Astrocyte (in vitro differentiated cells and primary cell): ENCODE data around the gene LTK. TPM values are rescaled to one million over a fixed set of nuclear protein-coding genes. Genes with fewer than 3 reads are reported as not detected.
A peak's percentile ranks its signal among the peaks of the same experiment; 100 is the strongest.

Experiments used
- DNase-seq: peaks from one replicate; pipeline ENCODE4 v3.0.0-alpha.2; 2010; ENCODE audit warnings: low read depth
- FAIRE-seq: peaks from 2 replicates; lab custom pipeline; 2011; peaks lifted over from hg19 to GRCh38; lab: Jason Lieb, UNC
- H2AFZ ChIP-seq: 2 replicates; pipeline ENCODE4 v1.6.0; 2012; ENCODE audit warnings: low read depth, low read length, inconsistent platforms
- H3K27ac ChIP-seq: 2 replicates; pipeline ENCODE4 v1.5.1; 2011; ENCODE audit warnings: low read depth, low read length, inconsistent platforms
- H3K27me3 ChIP-seq: 2 replicates; pipeline ENCODE4 v1.6.0; 2011; ENCODE audit warnings: low read length, inconsistent platforms; ENCODE audit not compliant: insufficient read depth
- H3K36me3 ChIP-seq: 2 replicates; pipeline ENCODE4 v1.5.1; 2011; ENCODE audit warnings: low read length, inconsistent platforms; ENCODE audit not compliant: insufficient read depth
- H3K4me1 ChIP-seq: 2 replicates; pipeline ENCODE4 v1.5.1; 2011; ENCODE audit warnings: low read length, inconsistent platforms; ENCODE audit not compliant: insufficient read depth
- H3K4me2 ChIP-seq: 2 replicates; pipeline ENCODE4 v1.6.0; 2012; ENCODE audit warnings: low read length, inconsistent platforms
- H3K4me3 ChIP-seq: 2 replicates; pipeline ENCODE4 v1.5.1; 2011; ENCODE audit warnings: low read depth, mild to moderate bottlenecking, low read length, inconsistent platforms; ENCODE audit not compliant: insufficient read depth
- H3K79me2 ChIP-seq: 2 replicates; pipeline ENCODE4 v1.6.0; 2012; ENCODE audit warnings: mild to moderate bottlenecking, low read length, inconsistent platforms; ENCODE audit not compliant: insufficient read depth
- H3K9ac ChIP-seq: 2 replicates; pipeline ENCODE4 v1.6.0; 2012; ENCODE audit warnings: mild to moderate bottlenecking, low read length, inconsistent platforms
- H3K9me3 ChIP-seq: 2 replicates; pipeline ENCODE4 v1.5.1; 2012; ENCODE audit warnings: low read depth, mild to moderate bottlenecking, low read length, inconsistent platforms; ENCODE audit not compliant: insufficient read depth
- H4K20me1 ChIP-seq: 2 replicates; pipeline ENCODE4 v1.6.0; 2012; ENCODE audit warnings: low read length, inconsistent platforms; ENCODE audit not compliant: insufficient read depth
- H3K27ac Mint-ChIP-seq: one replicate; pipeline ENCODE4 v1.8.0; 2021; ENCODE audit warnings: mild to moderate bottlenecking, mixed read lengths; ENCODE audit not compliant: unreplicated experiment
- H3K27me3 Mint-ChIP-seq: one replicate; pipeline ENCODE4 v1.8.0; 2021; ENCODE audit warnings: low read depth, mixed read lengths; ENCODE audit not compliant: unreplicated experiment
- H3K36me3 Mint-ChIP-seq: one replicate; pipeline ENCODE4 v1.8.0; 2021; ENCODE audit warnings: low read depth, mixed read lengths; ENCODE audit not compliant: unreplicated experiment
- H3K4me1 Mint-ChIP-seq: one replicate; pipeline ENCODE4 v1.8.0; 2021; ENCODE audit warnings: low read depth, mixed read lengths; ENCODE audit not compliant: unreplicated experiment
- H3K4me3 Mint-ChIP-seq: one replicate; pipeline ENCODE4 v1.8.0; 2021; ENCODE audit warnings: mild to moderate bottlenecking, moderate library complexity, mixed read lengths; ENCODE audit not compliant: unreplicated experiment
- H3K9me3 Mint-ChIP-seq: one replicate; pipeline ENCODE4 v1.8.0; 2021; ENCODE audit warnings: mild to moderate bottlenecking, mixed read lengths; ENCODE audit not compliant: unreplicated experiment
- EZH2 ChIP-seq: IDR thresholded peaks from 2 replicates; pipeline ENCODE4 v1.6.1; 2012; ENCODE audit warnings: mild to moderate bottlenecking, low read length, inconsistent platforms; ENCODE audit not compliant: insufficient read depth
- total RNA-seq: library from RNA; stranded (reverse); gene quantifications from 2 replicates; pipeline ENCODE4 v1.2.1, GENCODE V29; 2021
- TF ChIP-seq, protein P1 (sequence below): IDR thresholded peaks from 2 replicates; pipeline ENCODE4 v1.5.1; 2011; ENCODE audit warnings: low read depth, mild to moderate bottlenecking, inconsistent platforms, low read length, moderate library complexity; ENCODE audit not compliant: insufficient read depth

LTK gene
- total RNA-seq, 1 donor from 2014 or later = 0.14 TPM

GRCh38 chr15:41562244-41562643, 48.6 kb upstream of the LTK start:
- peaks cover 7% of the 10 kb centered on the region for H3K79me2 ChIP-seq
- no peak overlapping the region for H3K4me3 ChIP-seq
- H3K4me3 Mint-ChIP-seq = no peak overlapping the region
- peak overlapping the region; percentile 17 for H3K4me2 ChIP-seq
- no peaks in the 10 kb centered on the region for H3K36me3 ChIP-seq
- H3K9me3 ChIP-seq = no peaks in the 10 kb centered on the region
- peaks cover 14% of the 10 kb centered on the region for H4K20me1 ChIP-seq
- H2AFZ ChIP-seq = no peak overlapping the region
- TF ChIP-seq, protein P1, sequence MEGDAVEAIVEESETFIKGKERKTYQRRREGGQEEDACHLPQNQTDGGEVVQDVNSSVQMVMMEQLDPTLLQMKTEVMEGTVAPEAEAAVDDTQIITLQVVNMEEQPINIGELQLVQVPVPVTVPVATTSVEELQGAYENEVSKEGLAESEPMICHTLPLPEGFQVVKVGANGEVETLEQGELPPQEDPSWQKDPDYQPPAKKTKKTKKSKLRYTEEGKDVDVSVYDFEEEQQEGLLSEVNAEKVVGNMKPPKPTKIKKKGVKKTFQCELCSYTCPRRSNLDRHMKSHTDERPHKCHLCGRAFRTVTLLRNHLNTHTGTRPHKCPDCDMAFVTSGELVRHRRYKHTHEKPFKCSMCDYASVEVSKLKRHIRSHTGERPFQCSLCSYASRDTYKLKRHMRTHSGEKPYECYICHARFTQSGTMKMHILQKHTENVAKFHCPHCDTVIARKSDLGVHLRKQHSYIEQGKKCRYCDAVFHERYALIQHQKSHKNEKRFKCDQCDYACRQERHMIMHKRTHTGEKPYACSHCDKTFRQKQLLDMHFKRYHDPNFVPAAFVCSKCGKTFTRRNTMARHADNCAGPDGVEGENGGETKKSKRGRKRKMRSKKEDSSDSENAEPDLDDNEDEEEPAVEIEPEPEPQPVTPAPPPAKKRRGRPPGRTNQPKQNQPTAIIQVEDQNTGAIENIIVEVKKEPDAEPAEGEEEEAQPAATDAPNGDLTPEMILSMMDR = no peak
- TF ChIP-seq EZH2 = no peak
- H3K27me3 ChIP-seq = no peaks in the 10 kb centered on the region
- H3K9ac ChIP-seq = no peak overlapping the region
- FAIRE-seq (no peak), DNase-seq (no peak)
- peak overlapping the region; percentile 66 for H3K27ac Mint-ChIP-seq
- H3K27ac ChIP-seq = no peak overlapping the region
- peaks cover 52% of the 10 kb centered on the region for H3K4me1 Mint-ChIP-seq
- no peaks in the 10 kb centered on the region for H3K36me3 Mint-ChIP-seq
- H3K4me1 ChIP-seq = peaks cover 35% of the 10 kb centered on the region
- H3K27me3 Mint-ChIP-seq = no peaks in the 10 kb centered on the region
- H3K9me3 Mint-ChIP-seq = no peaks in the 10 kb centered on the region

DNA sequence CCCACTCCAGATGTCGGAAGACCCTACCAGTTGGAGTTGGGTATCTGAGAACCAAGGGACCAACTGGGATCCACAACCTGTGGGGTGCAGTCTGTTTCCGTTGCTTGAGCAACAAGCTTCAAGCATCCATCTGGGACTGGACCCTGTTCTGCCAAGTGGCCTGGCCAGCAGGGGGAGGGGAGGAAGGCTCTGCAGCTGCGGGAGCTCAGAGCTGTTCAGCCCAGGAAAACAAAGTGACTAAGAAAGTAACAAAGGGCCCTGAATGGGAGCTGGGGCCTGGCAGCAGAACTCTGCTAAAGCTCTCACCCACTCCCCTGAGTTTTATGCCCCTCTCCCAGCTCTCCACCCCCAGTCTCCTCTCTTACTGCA, 48.1 kb upstream of the LTK start:
- Mint-ChIP-seq H3K4me1 (peaks cover 51% of the 10 kb centered on the region), H3K27ac (no peak overlapping the region), H3K4me3 (peak overlapping the region; percentile 20)

More for the DNA sequence above, 48.1 kb upstream of the LTK start:
- Histone ChIP-seq H2AFZ (no peak overlapping the region), H3K79me2 (peaks cover 7% of the 10 kb centered on the region), H3K4me3 (no peak overlapping the region), H3K4me1 (peaks cover 35% of the 10 kb centered on the region), H3K9ac (no peak overlapping the region), H3K9me3 (no peaks in the 10 kb centered on the region), H4K20me1 (peaks cover 14% of the 10 kb centered on the region), H3K27me3 (no peaks in the 10 kb centered on the region), H3K4me2 (peak overlapping the region; percentile 17), H3K36me3 (no peaks in the 10 kb centered on the region), H3K27ac (no peak overlapping the region)
- FAIRE-seq (no peak), DNase-seq (peak; percentile 56)
- no peaks in the 10 kb centered on the region for H3K27me3 Mint-ChIP-seq
- no peaks in the 10 kb centered on the region for H3K9me3 Mint-ChIP-seq
- TF ChIP-seq, protein P1 = no peak
- TF ChIP-seq EZH2 = no peak
- H3K36me3 Mint-ChIP-seq = no peaks in the 10 kb centered on the region
